IMR-90 (cell line): ENCODE measurements around the gene ZBTB7B. TPM values are rescaled to one million over a fixed set of nuclear protein-coding genes. Genes with fewer than 3 reads are reported as not detected.

Experiments used
- ATAC-seq: fragments of 200-7000 bp; cut with Tn5 transposase; 2 replicates; pipeline ENCODE4 v1.9.1; 2020; ENCODE audit warnings: low read depth, mild to moderate bottlenecking, moderate library complexity
- BruUV-seq: library from RNA; stranded (reverse); fragments of 400-500 nt; replicated peaks from 2 replicates; lab custom pipeline; 2021; lab: Mats Ljungman, UMichigan
- CTCF ChIA-PET: fragments of 300-600 bp; formaldehyde crosslinking; extraction: SDS; loops from one replicate; lab custom pipeline; 2021; ENCODE audit warnings: antibody characterized with exemption; lab: Yijun Ruan, JAX
- POLR2A ChIA-PET: fragments of 300-600 bp; sonication (Branson Sonifier 250); formaldehyde crosslinking; loops from one replicate; lab custom pipeline; 2022; ENCODE audit warnings: antibody characterized with exemption; ENCODE audit not compliant: unreplicated experiment; lab: Charles Lee
- DNase-seq: peaks from one replicate; pipeline ENCODE4 v3.0.0; 2013
- H2AFZ ChIP-seq: replicated peaks from 2 replicates; pipeline ENCODE3; 2013; ENCODE audit warnings: low read length, mild to moderate bottlenecking; ENCODE audit not compliant: poor library complexity
- H2AK5ac ChIP-seq: 2 replicates; pipeline ENCODE4 v1.6.1; 2013; ENCODE audit warnings: low read depth, low read length, inconsistent platforms
- H2AK9ac ChIP-seq: replicated peaks from 2 replicates; pipeline ENCODE3; 2013; ENCODE audit warnings: mild to moderate bottlenecking, low read depth, low read length, moderate library complexity; ENCODE audit not compliant: poor library complexity
- H2BK120ac ChIP-seq: 2 replicates; pipeline ENCODE4 v1.6.1; 2013; ENCODE audit warnings: low read depth, low read length, inconsistent platforms
- H2BK15ac ChIP-seq: 3 replicates; pipeline ENCODE4 v1.6.1; 2013; ENCODE audit warnings: low read depth, low read length, inconsistent platforms
- H2BK20ac ChIP-seq: 2 replicates; pipeline ENCODE4 v1.6.1; 2013; ENCODE audit warnings: low read depth, mild to moderate bottlenecking, inconsistent platforms, low read length, moderate library complexity
- H2BK5ac ChIP-seq: 2 replicates; pipeline ENCODE4 v1.6.1; 2013; ENCODE audit warnings: mild to moderate bottlenecking, low read depth, low read length, inconsistent platforms; ENCODE audit not compliant: poor library complexity, severe bottlenecking
- H3K14ac ChIP-seq: replicated peaks from 2 replicates; pipeline ENCODE4 v1.6.1; 2013; ENCODE audit warnings: low read depth, low read length, inconsistent platforms
- H3K18ac ChIP-seq: 2 replicates; pipeline ENCODE4 v1.6.1; 2013; ENCODE audit warnings: low read depth, low read length, control low read depth
- H3K23ac ChIP-seq: 2 replicates; pipeline ENCODE4 v1.6.1; 2013; ENCODE audit warnings: low read depth, low read length, inconsistent platforms
- H3K27ac ChIP-seq: 2 replicates; pipeline ENCODE4 v1.5.1; 2013; ENCODE audit warnings: mild to moderate bottlenecking, control low read depth, low read length; ENCODE audit not compliant: insufficient read depth
- H3K27me3 ChIP-seq: 2 replicates; pipeline ENCODE4 v1.6.1; 2013; ENCODE audit warnings: low read length; ENCODE audit not compliant: control insufficient read depth, insufficient read depth
- H3K36me3 ChIP-seq: 2 replicates; pipeline ENCODE4 v1.6.1; 2013; ENCODE audit warnings: low read length, mixed read lengths; ENCODE audit not compliant: control insufficient read depth, insufficient read depth
- H3K4ac ChIP-seq: 2 replicates; pipeline ENCODE4 v1.6.1; 2013; ENCODE audit warnings: low read depth, low read length, inconsistent platforms
- H3K4me1 ChIP-seq: 2 replicates; pipeline ENCODE4 v1.6.1; 2013; ENCODE audit warnings: low read length, mixed read lengths; ENCODE audit not compliant: control insufficient read depth, insufficient read depth
- H3K4me2 ChIP-seq: 2 replicates; pipeline ENCODE4 v1.6.1; 2013; ENCODE audit warnings: low read depth, mild to moderate bottlenecking, control low read depth, low read length, moderate library complexity
- H3K4me3 ChIP-seq: 2 replicates; pipeline ENCODE4 v1.5.1; 2013; ENCODE audit warnings: low read depth, mild to moderate bottlenecking, control low read depth, low read length, moderate library complexity; ENCODE audit not compliant: insufficient read depth
- H3K56ac ChIP-seq: 2 replicates; pipeline ENCODE4 v1.6.1; 2013; ENCODE audit warnings: low read length, inconsistent platforms; ENCODE audit not compliant: insufficient read depth; ENCODE audit errors: extremely low read depth
- H3K79me1 ChIP-seq, 2 experiments: 2 replicates each; pipeline ENCODE4 v1.6.1; 2013; ENCODE audit warnings: low read length in 2 of 2, inconsistent platforms in 1 of 2, low read depth in 1 of 2
- H3K9ac ChIP-seq: 2 replicates; pipeline ENCODE4 v1.6.1; 2013; ENCODE audit warnings: low read depth, low read length, control low read depth
- H3K9me1 ChIP-seq: 2 replicates; pipeline ENCODE4 v1.6.1; 2013; ENCODE audit warnings: low read length, inconsistent platforms; ENCODE audit not compliant: insufficient read depth
- H3K9me3 ChIP-seq: 2 replicates; pipeline ENCODE4 v1.6.1; 2013; ENCODE audit warnings: low read length; ENCODE audit not compliant: control insufficient read depth, insufficient read depth
- H4K20me1 ChIP-seq: 2 replicates; pipeline ENCODE4 v1.6.1; 2013; ENCODE audit warnings: low read length, inconsistent platforms; ENCODE audit not compliant: insufficient read depth
- H4K5ac ChIP-seq: 2 replicates; pipeline ENCODE4 v1.6.1; 2013; ENCODE audit warnings: mild to moderate bottlenecking, low read depth, low read length, control low read depth
- H4K8ac ChIP-seq, 2 experiments: 2 replicates each; pipeline ENCODE4 v1.6.1; 2013; ENCODE audit warnings: low read depth in 2 of 2, low read length in 2 of 2, control low read depth in 1 of 2, inconsistent platforms in 1 of 2
- H4K91ac ChIP-seq: 2 replicates; pipeline ENCODE4 v1.6.1; 2013; ENCODE audit warnings: low read depth, low read length, inconsistent platforms; ENCODE audit not compliant: insufficient read depth
- BHLHE40 ChIP-seq: fragments of 150-350 bp; IDR thresholded peaks from 2 replicates; pipeline ENCODE4 v1.6.1; 2016; ENCODE audit warnings: mild to moderate bottlenecking, low read depth, low read length
- CEBPB ChIP-seq: IDR thresholded peaks from 2 replicates; pipeline ENCODE4 v1.6.1; 2012; ENCODE audit warnings: low read depth, low read length, improper control_type of control experiment
- CTCF ChIP-seq: conservative IDR thresholded peaks from 2 replicates; pipeline ENCODE4 v1.5.1; 2012; ENCODE audit warnings: mild to moderate bottlenecking, low read depth, low read length, improper control_type of control experiment
- ELK1 ChIP-seq: fragments of 150-350 bp; IDR thresholded peaks from 2 replicates; pipeline ENCODE4 v1.6.1; 2016; ENCODE audit warnings: low read depth, mild to moderate bottlenecking, low read length, moderate library complexity, borderline replicate concordance
- FOS ChIP-seq: fragments of 150-350 bp; IDR thresholded peaks from 2 replicates; pipeline ENCODE4 v1.6.1; 2016; ENCODE audit warnings: low read depth, low read length
- MAFK ChIP-seq: IDR thresholded peaks from 2 replicates; pipeline ENCODE4 v1.6.1; 2012; ENCODE audit warnings: low read depth, low read length, improper control_type of control experiment
- MAZ ChIP-seq: IDR thresholded peaks from 2 replicates; pipeline ENCODE4 v1.6.1; 2012; ENCODE audit warnings: low read depth, mild to moderate bottlenecking, low read length, improper control_type of control experiment, moderate library complexity, borderline replicate concordance
- MXI1 ChIP-seq: IDR thresholded peaks from 2 replicates; pipeline ENCODE4 v1.6.1; 2012; ENCODE audit warnings: low read depth, mild to moderate bottlenecking, low read length, moderate library complexity, borderline replicate concordance
- NFE2L2 ChIP-seq: fragments of 150-350 bp; IDR thresholded peaks from 2 replicates; pipeline ENCODE4 v1.6.1; 2016; ENCODE audit warnings: low read depth, mild to moderate bottlenecking, low read length
- POLR2A ChIP-seq: IDR thresholded peaks from 2 replicates; pipeline ENCODE4 v1.6.1; 2012; ENCODE audit warnings: mild to moderate bottlenecking, low read depth, low read length
- RAD21 ChIP-seq: IDR thresholded peaks from 2 replicates; pipeline ENCODE4 v1.6.1; 2012; ENCODE audit warnings: low read length, improper control_type of control experiment
- RCOR1 ChIP-seq: IDR thresholded peaks from 2 replicates; pipeline ENCODE4 v1.6.1; 2012; ENCODE audit warnings: mild to moderate bottlenecking, low read length, improper control_type of control experiment; ENCODE audit not compliant: insufficient replicate concordance
- RFX5 ChIP-seq: IDR thresholded peaks from 2 replicates; pipeline ENCODE4 v1.8.0; 2012; ENCODE audit warnings: low read depth, mild to moderate bottlenecking, low read length, moderate library complexity
- SMC3 ChIP-seq: fragments of 150-350 bp; IDR thresholded peaks from 2 replicates; pipeline ENCODE4 v1.6.1; 2016; ENCODE audit warnings: low read depth, mild to moderate bottlenecking, antibody characterized with exemption, low read length, moderate library complexity
- USF2 ChIP-seq: fragments of 150-350 bp; IDR thresholded peaks from 2 replicates; pipeline ENCODE4 v1.6.1; 2017; ENCODE audit warnings: mild to moderate bottlenecking, antibody characterized with exemption, low read length, low read depth
- WGBS, 2 experiments: methylation state at CpG; one replicate each; pipeline versions ENCODE4 v1.1.5 to v1.1.7; 2013; ENCODE audit warnings: missing lambda C conversion rate in 2 of 2; ENCODE audit not compliant: insufficient read length in 1 of 2; ENCODE audit errors: extremely low coverage in 2 of 2; 5-methylcytosine and 5-hydroxymethylcytosine counted together
- dilution Hi-C: fragments of 300-500 bp; cut with HindIII; formaldehyde crosslinking; loops from one replicate; pipeline ENCODE4 v1.14.3; 2018; ENCODE audit warnings: low sequenced_read_pairs; ENCODE audit not compliant: unreplicated experiment
- in situ Hi-C: fragments of 300-500 bp; cut with MboI; formaldehyde crosslinking; loops from 3 replicates; pipeline ENCODE4 v1.14.3; 2019; ENCODE audit warnings: low sequenced_read_pairs, inconsistent platforms, mixed read lengths
- intact Hi-C: fragments of 100-400 bp; cut with micrococcal nuclease; formaldehyde crosslinking; loops from 2 replicates; pipeline ENCODE4 v1.10.0; 2022
- polyA plus RNA-seq, 3 experiments: library from polyadenylated mRNA; depleted of rRNA; stranded (reverse); fragments of >200 nt; gene quantifications; 2 replicates each; pipeline ENCODE4 v1.2.3, GENCODE V29; 2012; ENCODE audit warnings: low replicate concordance in 1 of 3
- total RNA-seq: library from RNA; depleted of rRNA; stranded (reverse); fragments of >200 nt; gene quantifications from 2 replicates; pipeline ENCODE4 v1.2.3, GENCODE V29; 2012

The ZBTB7B gene
- total and polyA plus RNA-seq, 2 of the 4 experiments (the other 2 are of a cell fraction), result 7.7 to 17.4 TPM

- Histone ChIP-seq H2AK9ac (no peak overlapping the region), H4K20me1 (peaks cover 12% of the 10 kb centered on the region; the same call in 1 of the 2 replicates), H3K4me1 (peaks cover 3% of the 10 kb centered on the region), H3K27me3 (no peaks in the 10 kb centered on the region), H3K9me3 (no peaks in the 10 kb centered on the region), H2BK15ac (no peak overlapping the region), H4K5ac (no peak overlapping the region), H3K56ac (no peak overlapping the region), H2BK120ac (no peak overlapping the region), H2AK5ac (no peak overlapping the region), H3K27ac (no peak overlapping the region), H3K9me1 (peaks cover 10% of the 10 kb centered on the region), H3K4me3 (no peak overlapping the region), H3K9ac (no peak overlapping the region), H4K91ac (no peak overlapping the region), H3K36me3 (peaks cover 28% of the 10 kb centered on the region), H3K79me1 (peaks cover 26 to 63% of the 10 kb centered on the region in 2 experiments), H4K8ac (no peak overlapping the region), H3K4me2 (no peak overlapping the region), H2BK20ac (no peak overlapping the region), H3K23ac (no peak overlapping the region), H2BK5ac (no peak overlapping the region), H3K18ac (no peak overlapping the region), H3K14ac (no peak overlapping the region), H2AFZ (no peak overlapping the region), H3K4ac (no peak overlapping the region)
- intact Hi-C loops, result no loop called here
- ATAC-seq (no peak), DNase-seq (no peak)
- dilution Hi-C loops, result no loop called here
- no TSS peak for BruUV-seq
- ChIA-PET CTCF (no interaction called here), POLR2A (no interaction called here)
- WGBS, 2 experiments, result 90% methylated on average over 5 of the region's 17 CpGs; no CpG with 5 or more reads in 1 of the 2 experiments
- in situ Hi-C loops, result no loop called here
- TF ChIP-seq RFX5 (no peak), MAFK (no peak), ELK1 (no peak), CTCF (no peak), RAD21 (no peak), RCOR1 (no peak), SMC3 (no peak), MAZ (no peak), CEBPB (no peak), USF2 (no peak), FOS (no peak), NFE2L2 (no peak), POLR2A (no peak), BHLHE40 (no peak), MXI1 (no peak)
These were observed 14.3 kb upstream of the ZBTB7B start for GRCh38 chr1:154988058-154988954.
